Measurements from ENCODE around the gene FERMT2.

The FERMT2 gene

DNA sequence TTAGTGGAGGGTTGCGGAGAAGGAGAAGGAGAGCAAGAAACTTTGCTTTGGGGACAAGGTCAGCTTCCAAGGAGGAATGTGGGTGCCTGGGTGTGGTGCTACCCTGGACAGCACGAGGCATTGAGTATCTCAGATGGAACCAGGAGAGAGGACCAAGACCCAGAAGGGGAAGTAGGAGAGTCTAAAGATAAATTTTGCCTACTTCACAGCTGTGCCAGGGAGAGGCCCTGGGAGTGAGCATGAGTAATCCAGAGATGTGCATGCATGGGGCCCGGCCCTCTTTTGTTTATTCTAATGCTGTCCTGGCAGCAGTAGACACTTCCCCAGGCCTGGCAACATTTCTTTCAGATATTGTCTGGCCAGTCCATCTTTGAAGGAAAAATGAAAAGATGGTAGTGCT is 110.0 kb downstream of the FERMT2 start:
- no peaks in the 10 kb centered on the region for H4K20me1 ChIP-seq (ENCODE audit: control insufficient read depth, insufficient read depth, low read depth, low read length)
- peaks cover 4% of the 10 kb centered on the region for H3K4me1 ChIP-seq (ENCODE audit: control insufficient read depth, low read length)
- no peaks in the 10 kb centered on the region for H3K79me2 ChIP-seq (ENCODE audit: control insufficient read depth, low read length)
- no peaks in the 10 kb centered on the region for H3F3A ChIP-seq (ENCODE audit: control insufficient read depth, insufficient read depth)
- H3K36me3 ChIP-seq (ENCODE audit: control insufficient read depth, low read length) = no peaks in the 10 kb centered on the region
- H3K4me3 ChIP-seq (ENCODE audit: low read length) = no peak overlapping the region
- no peak for TF ChIP-seq EZH2phosphoT487 (IDR thresholded peaks at IDR 0.05; ENCODE audit: borderline replicate concordance, low read length)
- TF ChIP-seq, protein P1, sequence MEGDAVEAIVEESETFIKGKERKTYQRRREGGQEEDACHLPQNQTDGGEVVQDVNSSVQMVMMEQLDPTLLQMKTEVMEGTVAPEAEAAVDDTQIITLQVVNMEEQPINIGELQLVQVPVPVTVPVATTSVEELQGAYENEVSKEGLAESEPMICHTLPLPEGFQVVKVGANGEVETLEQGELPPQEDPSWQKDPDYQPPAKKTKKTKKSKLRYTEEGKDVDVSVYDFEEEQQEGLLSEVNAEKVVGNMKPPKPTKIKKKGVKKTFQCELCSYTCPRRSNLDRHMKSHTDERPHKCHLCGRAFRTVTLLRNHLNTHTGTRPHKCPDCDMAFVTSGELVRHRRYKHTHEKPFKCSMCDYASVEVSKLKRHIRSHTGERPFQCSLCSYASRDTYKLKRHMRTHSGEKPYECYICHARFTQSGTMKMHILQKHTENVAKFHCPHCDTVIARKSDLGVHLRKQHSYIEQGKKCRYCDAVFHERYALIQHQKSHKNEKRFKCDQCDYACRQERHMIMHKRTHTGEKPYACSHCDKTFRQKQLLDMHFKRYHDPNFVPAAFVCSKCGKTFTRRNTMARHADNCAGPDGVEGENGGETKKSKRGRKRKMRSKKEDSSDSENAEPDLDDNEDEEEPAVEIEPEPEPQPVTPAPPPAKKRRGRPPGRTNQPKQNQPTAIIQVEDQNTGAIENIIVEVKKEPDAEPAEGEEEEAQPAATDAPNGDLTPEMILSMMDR (IDR thresholded peaks at IDR 0.05; ENCODE audit: low read depth, low read length, poor library complexity, severe bottlenecking) = no peak
- no peak overlapping the region for H3K27ac ChIP-seq (ENCODE audit: low read depth, low read length)
- H3K4me2 ChIP-seq (ENCODE audit: low read length) = no peak overlapping the region
- H3K27me3 ChIP-seq (ENCODE audit: control insufficient read depth, low read length) = no peaks in the 10 kb centered on the region
- H3K9me3 ChIP-seq (ENCODE audit: control insufficient read depth, insufficient read depth, low read length) = no peaks in the 10 kb centered on the region
- no peaks in the 10 kb centered on the region for H3K9me2 ChIP-seq (replicated peaks; ENCODE audit: control insufficient read depth, low read length)

DNA sequence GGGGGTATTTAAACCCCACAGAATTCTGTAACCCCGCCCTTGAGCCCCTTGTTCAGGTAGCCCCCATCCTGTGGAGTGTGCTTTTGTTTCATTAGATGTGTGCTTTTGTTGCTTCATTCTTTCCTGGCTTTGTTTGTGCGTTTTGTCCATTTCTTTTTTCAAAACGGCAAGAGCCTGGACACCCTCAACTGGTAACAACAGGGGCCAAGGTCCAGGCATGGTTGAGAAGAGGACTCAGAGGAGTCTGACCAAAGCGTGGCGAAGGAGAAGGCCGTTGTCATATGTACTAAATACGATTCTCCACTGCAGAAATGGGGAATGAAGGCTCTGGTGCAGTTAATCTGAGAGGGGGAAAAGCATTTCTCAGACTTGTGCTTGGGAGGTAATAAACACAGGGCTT is 113.4 kb downstream of the FERMT2 start:
- Histone ChIP-seq H3K9me2 (replicated peaks; ENCODE audit: control insufficient read depth, low read length) (no peaks in the 10 kb centered on the region), H3K4me2 (ENCODE audit: low read length) (no peak overlapping the region), H3K4me3 (ENCODE audit: low read length) (no peak overlapping the region), H3K79me2 (ENCODE audit: control insufficient read depth, low read length) (no peaks in the 10 kb centered on the region), H4K20me1 (ENCODE audit: control insufficient read depth, insufficient read depth, low read depth, low read length) (no peaks in the 10 kb centered on the region), H3K36me3 (ENCODE audit: control insufficient read depth, low read length) (no peaks in the 10 kb centered on the region), H3K4me1 (ENCODE audit: control insufficient read depth, low read length) (peaks cover 4% of the 10 kb centered on the region), H3K9me3 (ENCODE audit: control insufficient read depth, insufficient read depth, low read length) (no peaks in the 10 kb centered on the region), H3K27me3 (ENCODE audit: control insufficient read depth, low read length) (no peaks in the 10 kb centered on the region), H3K27ac (ENCODE audit: low read depth, low read length) (no peak overlapping the region), H3F3A (ENCODE audit: control insufficient read depth, insufficient read depth) (no peaks in the 10 kb centered on the region)
- TF ChIP-seq EZH2phosphoT487 (IDR thresholded peaks at IDR 0.05; ENCODE audit: borderline replicate concordance, low read length) = no peak
- TF ChIP-seq, protein P1 (IDR thresholded peaks at IDR 0.05; ENCODE audit: low read depth, low read length, poor library complexity, severe bottlenecking) = no peak

DNA sequence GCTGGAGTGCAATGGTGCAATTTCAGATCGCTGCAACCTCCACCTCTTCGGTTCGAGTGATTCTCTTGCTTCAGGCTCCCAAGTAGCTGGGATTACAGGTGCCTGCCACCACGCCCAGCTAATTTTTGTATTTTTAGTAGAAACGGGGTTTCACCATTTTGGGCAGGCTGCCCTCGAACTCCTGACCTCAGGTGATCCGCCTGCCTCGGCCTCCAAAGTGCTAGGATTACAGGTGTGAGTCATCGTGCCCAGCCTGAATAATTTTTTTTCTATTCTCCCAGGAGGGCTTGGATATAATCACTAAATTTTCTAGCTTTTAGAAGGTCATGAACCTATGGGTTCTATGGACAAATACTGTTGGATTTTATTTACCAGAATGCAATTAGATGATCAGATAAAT is 114.8 kb downstream of the FERMT2 start:
- no peaks in the 10 kb centered on the region for H3K9me2 ChIP-seq (replicated peaks; ENCODE audit: control insufficient read depth, low read length)
- peaks cover 4% of the 10 kb centered on the region for H3K4me1 ChIP-seq (ENCODE audit: control insufficient read depth, low read length)
- H3K36me3 ChIP-seq (ENCODE audit: control insufficient read depth, low read length) = no peaks in the 10 kb centered on the region
- H4K20me1 ChIP-seq (ENCODE audit: control insufficient read depth, insufficient read depth, low read depth, low read length) = no peaks in the 10 kb centered on the region
- H3K4me2 ChIP-seq (ENCODE audit: low read length) = no peak overlapping the region
- no peaks in the 10 kb centered on the region for H3K79me2 ChIP-seq (ENCODE audit: control insufficient read depth, low read length)
- H3K27me3 ChIP-seq (ENCODE audit: control insufficient read depth, low read length) = no peaks in the 10 kb centered on the region; the same call in 1 of the 2 replicates
- H3K9me3 ChIP-seq (ENCODE audit: control insufficient read depth, insufficient read depth, low read length) = no peaks in the 10 kb centered on the region
- no peak overlapping the region for H3K4me3 ChIP-seq (ENCODE audit: low read length)
- no peaks in the 10 kb centered on the region for H3F3A ChIP-seq (ENCODE audit: control insufficient read depth, insufficient read depth)
- no peak for TF ChIP-seq EZH2phosphoT487 (IDR thresholded peaks at IDR 0.05; ENCODE audit: borderline replicate concordance, low read length)
- TF ChIP-seq, protein P1 (IDR thresholded peaks at IDR 0.05; ENCODE audit: low read depth, low read length, poor library complexity, severe bottlenecking) = no peak
- no peak overlapping the region for H3K27ac ChIP-seq (ENCODE audit: low read depth, low read length)
